PC-3 (cell line): ENCODE results near the gene DNAH14.

Experiments
- EZH2phosphoT487 ChIP-seq: fragments of 300-600 bp; sonication (generic); IDR thresholded peaks from 2 replicates; pipeline ENCODE4 v1.6.1; 2018; ENCODE audit warnings: mild to moderate bottlenecking, antibody characterized with exemption, low read length, borderline replicate concordance
- TF ChIP-seq, protein P1 (sequence below): fragments of 300-600 bp; sonication (generic); conservative IDR thresholded peaks from 2 replicates; pipeline ENCODE4 v1.5.1; 2017; ENCODE audit warnings: antibody characterized with exemption, low read depth, mild to moderate bottlenecking, low read length

GRCh38 chr1:224921354-224921753 is 8.1 kb upstream of the DNAH14 start:
- TF ChIP-seq, protein P1, sequence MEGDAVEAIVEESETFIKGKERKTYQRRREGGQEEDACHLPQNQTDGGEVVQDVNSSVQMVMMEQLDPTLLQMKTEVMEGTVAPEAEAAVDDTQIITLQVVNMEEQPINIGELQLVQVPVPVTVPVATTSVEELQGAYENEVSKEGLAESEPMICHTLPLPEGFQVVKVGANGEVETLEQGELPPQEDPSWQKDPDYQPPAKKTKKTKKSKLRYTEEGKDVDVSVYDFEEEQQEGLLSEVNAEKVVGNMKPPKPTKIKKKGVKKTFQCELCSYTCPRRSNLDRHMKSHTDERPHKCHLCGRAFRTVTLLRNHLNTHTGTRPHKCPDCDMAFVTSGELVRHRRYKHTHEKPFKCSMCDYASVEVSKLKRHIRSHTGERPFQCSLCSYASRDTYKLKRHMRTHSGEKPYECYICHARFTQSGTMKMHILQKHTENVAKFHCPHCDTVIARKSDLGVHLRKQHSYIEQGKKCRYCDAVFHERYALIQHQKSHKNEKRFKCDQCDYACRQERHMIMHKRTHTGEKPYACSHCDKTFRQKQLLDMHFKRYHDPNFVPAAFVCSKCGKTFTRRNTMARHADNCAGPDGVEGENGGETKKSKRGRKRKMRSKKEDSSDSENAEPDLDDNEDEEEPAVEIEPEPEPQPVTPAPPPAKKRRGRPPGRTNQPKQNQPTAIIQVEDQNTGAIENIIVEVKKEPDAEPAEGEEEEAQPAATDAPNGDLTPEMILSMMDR: no peak
- no peak for TF ChIP-seq EZH2phosphoT487
